HEK293T (cell line): ENCODE data around the gene GABRG3.

Experiments used
- ELF4 ChIP-seq: fragments of 450-650 bp; IDR thresholded peaks from 2 replicates; pipeline ENCODE4 v1.6.1; 2017; ENCODE audit warnings: antibody characterized with exemption
- FOXA1 ChIP-seq: fragments of 450-650 bp; IDR thresholded peaks from 2 replicates; pipeline ENCODE4 v1.6.1; 2016; ENCODE audit warnings: mild to moderate bottlenecking
- FOXK2 ChIP-seq: fragments of 450-650 bp; IDR thresholded peaks from 2 replicates; pipeline ENCODE4 v1.6.1; 2016; ENCODE audit warnings: mild to moderate bottlenecking
- FOXM1 ChIP-seq: fragments of 450-650 bp; IDR thresholded peaks from 2 replicates; pipeline ENCODE4 v1.6.1; 2017; ENCODE audit warnings: mild to moderate bottlenecking, borderline replicate concordance
- SP1 ChIP-seq: fragments of 450-650 bp; IDR thresholded peaks from 2 replicates; pipeline ENCODE4 v1.6.1; 2017

GRCh38 chr15:27176785-27177406, 205.9 kb downstream of the GABRG3 start:
- no peak for TF ChIP-seq FOXA1
- no peak for TF ChIP-seq ELF4
- no peak for TF ChIP-seq FOXM1
- TF ChIP-seq SP1 = no peak
- no peak for TF ChIP-seq FOXK2
